NB4 (cell line): ENCODE measurements around the gene CD200R1.

ENCODE experiments used
- CTCF ChIP-seq: IDR thresholded peaks from one replicate; pipeline ENCODE4 v1.5.1; 2012; ENCODE audit warnings: low read depth, low read length
- MAX ChIP-seq: IDR thresholded peaks from 2 replicates; pipeline ENCODE4 v1.6.1; 2011; ENCODE audit warnings: low read depth, low read length
- MYC ChIP-seq: IDR thresholded peaks from 2 replicates; pipeline ENCODE4 v1.6.1; 2011; ENCODE audit warnings: low read depth, low read length
- POLR2A ChIP-seq: IDR thresholded peaks from 2 replicates; pipeline ENCODE4 v1.6.1; 2011; ENCODE audit warnings: mild to moderate bottlenecking; ENCODE audit not compliant: insufficient read length; ENCODE audit errors: extremely low read depth

- no peak for TF ChIP-seq CTCF
- peak; percentile 64 for TF ChIP-seq POLR2A
- TF ChIP-seq MAX = peak; percentile 97
- TF ChIP-seq MYC = peak; percentile 97
These were observed 44.6 kb upstream of the CD200R1 start for GRCh38 chr3:113019182-113020137.
